Type B pancreatic cell (in vitro differentiated cells): ENCODE measurements around the gene LINGO1. TPM values are rescaled to one million over a fixed set of nuclear protein-coding genes. Genes with fewer than 3 reads are reported as not detected.

Experiments
- DNase-seq: peaks from one replicate; pipeline ENCODE4 v3.0.0; 2021; ENCODE audit warnings: mixed read lengths; ENCODE audit not compliant: unreplicated experiment; ENCODE audit errors: extremely low spot score
- H3K27ac Mint-ChIP-seq: 2 replicates; pipeline ENCODE4 v1.8.0; 2021; ENCODE audit warnings: mild to moderate bottlenecking, mixed read lengths
- H3K27me3 Mint-ChIP-seq: 2 replicates; pipeline ENCODE4 v1.8.0; 2021; ENCODE audit warnings: mixed read lengths
- H3K36me3 Mint-ChIP-seq: 2 replicates; pipeline ENCODE4 v1.8.0; 2021; ENCODE audit warnings: mixed read lengths
- H3K4me1 Mint-ChIP-seq: one replicate; pipeline ENCODE4 v1.8.0; 2021; ENCODE audit warnings: mixed read lengths; ENCODE audit not compliant: unreplicated experiment
- H3K4me3 Mint-ChIP-seq: 2 replicates; pipeline ENCODE4 v1.8.0; 2021; ENCODE audit warnings: mild to moderate bottlenecking, mixed read lengths
- H3K9me3 Mint-ChIP-seq: 2 replicates; pipeline ENCODE4 v1.8.0; 2021; ENCODE audit warnings: mixed read lengths
- total RNA-seq: library from RNA; stranded (reverse); gene quantifications from 2 replicates; pipeline ENCODE4 v1.2.1, GENCODE V29; 2021; ENCODE audit warnings: low replicate concordance
- TF ChIP-seq, protein P1 (sequence below): fragments of 200-600 bp; sonication (generic); conservative IDR thresholded peaks from 2 replicates; pipeline ENCODE4 v1.5.0; 2021; ENCODE audit warnings: antibody characterized with exemption, mild to moderate bottlenecking

The LINGO1 gene
- total RNA-seq, 1 donor from 2014 or later: 19.6 TPM

DNA sequence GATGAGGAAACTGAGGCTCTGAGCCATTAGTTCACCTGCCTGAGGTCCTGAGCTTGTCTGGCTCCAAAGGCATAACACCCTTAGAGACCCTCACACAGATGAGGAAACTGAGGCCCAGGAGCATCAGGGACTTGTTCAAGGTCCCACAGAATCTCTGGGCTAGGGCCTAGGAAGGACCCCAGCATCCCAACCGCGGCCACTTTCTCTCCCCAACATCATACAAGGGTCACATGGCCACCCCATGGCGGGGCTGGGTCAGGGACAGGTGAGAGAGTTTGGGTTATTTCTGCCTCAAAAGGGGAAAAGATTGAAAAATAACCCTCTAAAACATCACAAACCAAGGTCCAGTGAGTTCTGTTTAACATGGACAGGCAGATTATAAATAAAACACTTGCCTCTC lies 6.7 kb downstream of the LINGO1 start:
- Mint-ChIP-seq H3K4me1 (peaks cover 40% of the 10 kb centered on the region), H3K9me3 (no peaks in the 10 kb centered on the region), H3K36me3 (no peaks in the 10 kb centered on the region), H3K4me3 (no peak overlapping the region), H3K27me3 (peaks cover 10% of the 10 kb centered on the region), H3K27ac (no peak overlapping the region)
- TF ChIP-seq, protein P1, sequence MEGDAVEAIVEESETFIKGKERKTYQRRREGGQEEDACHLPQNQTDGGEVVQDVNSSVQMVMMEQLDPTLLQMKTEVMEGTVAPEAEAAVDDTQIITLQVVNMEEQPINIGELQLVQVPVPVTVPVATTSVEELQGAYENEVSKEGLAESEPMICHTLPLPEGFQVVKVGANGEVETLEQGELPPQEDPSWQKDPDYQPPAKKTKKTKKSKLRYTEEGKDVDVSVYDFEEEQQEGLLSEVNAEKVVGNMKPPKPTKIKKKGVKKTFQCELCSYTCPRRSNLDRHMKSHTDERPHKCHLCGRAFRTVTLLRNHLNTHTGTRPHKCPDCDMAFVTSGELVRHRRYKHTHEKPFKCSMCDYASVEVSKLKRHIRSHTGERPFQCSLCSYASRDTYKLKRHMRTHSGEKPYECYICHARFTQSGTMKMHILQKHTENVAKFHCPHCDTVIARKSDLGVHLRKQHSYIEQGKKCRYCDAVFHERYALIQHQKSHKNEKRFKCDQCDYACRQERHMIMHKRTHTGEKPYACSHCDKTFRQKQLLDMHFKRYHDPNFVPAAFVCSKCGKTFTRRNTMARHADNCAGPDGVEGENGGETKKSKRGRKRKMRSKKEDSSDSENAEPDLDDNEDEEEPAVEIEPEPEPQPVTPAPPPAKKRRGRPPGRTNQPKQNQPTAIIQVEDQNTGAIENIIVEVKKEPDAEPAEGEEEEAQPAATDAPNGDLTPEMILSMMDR: no peak
- DNase-seq: no peak

DNA sequence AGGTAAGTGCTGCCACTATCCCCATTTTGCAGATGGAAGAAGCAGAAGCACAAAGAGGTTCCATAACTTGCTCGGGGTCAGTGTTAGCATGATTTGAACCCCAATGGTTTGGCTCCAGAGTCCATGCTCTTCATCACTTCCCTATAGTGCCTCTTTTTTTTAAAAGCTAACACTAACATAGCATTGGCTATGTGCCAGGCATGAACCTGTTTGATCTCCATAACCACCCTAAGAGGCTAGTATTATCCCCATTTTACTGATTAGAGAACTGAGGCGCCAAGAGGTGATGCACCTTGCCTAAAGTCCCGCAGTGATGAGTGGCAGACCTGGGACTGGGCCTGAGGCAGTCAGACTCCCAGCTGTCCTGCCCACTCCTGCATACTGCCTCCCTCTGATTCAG lies 7.3 kb downstream of the LINGO1 start:
- H3K27ac Mint-ChIP-seq: no peak overlapping the region
- H3K27me3 Mint-ChIP-seq: peaks cover 8% of the 10 kb centered on the region
- H3K4me3 Mint-ChIP-seq: no peak overlapping the region
- no peaks in the 10 kb centered on the region for H3K36me3 Mint-ChIP-seq
- no peaks in the 10 kb centered on the region for H3K9me3 Mint-ChIP-seq
- peaks cover 40% of the 10 kb centered on the region for H3K4me1 Mint-ChIP-seq
- DNase-seq: no peak
- TF ChIP-seq, protein P1: no peak

DNA sequence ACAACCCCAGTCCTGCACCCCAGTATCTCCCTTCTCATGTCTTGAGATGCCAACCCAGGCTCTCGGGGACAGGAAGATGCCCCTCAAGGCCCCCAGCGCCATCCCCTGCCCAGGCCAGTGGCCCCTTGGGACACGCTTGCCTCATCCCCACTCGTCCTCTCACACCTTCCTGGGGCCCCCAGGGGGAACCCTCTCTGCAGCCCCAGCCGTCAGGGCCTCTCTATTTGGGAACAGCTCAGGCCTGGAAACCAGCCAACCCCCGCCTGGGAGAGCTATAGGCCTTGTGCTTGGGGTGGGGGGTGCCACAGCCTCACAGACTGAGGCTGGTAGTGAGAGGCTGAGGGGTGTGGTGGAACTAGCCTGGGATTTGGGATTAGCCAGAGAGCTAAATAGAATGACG lies 7.8 kb downstream of the LINGO1 start:
- Mint-ChIP-seq H3K9me3 (no peaks in the 10 kb centered on the region), H3K4me3 (no peak overlapping the region), H3K4me1 (peaks cover 40% of the 10 kb centered on the region), H3K27ac (no peak overlapping the region), H3K36me3 (no peaks in the 10 kb centered on the region), H3K27me3 (peaks cover 5% of the 10 kb centered on the region)
- no peak for DNase-seq
- TF ChIP-seq, protein P1: no peak

DNA sequence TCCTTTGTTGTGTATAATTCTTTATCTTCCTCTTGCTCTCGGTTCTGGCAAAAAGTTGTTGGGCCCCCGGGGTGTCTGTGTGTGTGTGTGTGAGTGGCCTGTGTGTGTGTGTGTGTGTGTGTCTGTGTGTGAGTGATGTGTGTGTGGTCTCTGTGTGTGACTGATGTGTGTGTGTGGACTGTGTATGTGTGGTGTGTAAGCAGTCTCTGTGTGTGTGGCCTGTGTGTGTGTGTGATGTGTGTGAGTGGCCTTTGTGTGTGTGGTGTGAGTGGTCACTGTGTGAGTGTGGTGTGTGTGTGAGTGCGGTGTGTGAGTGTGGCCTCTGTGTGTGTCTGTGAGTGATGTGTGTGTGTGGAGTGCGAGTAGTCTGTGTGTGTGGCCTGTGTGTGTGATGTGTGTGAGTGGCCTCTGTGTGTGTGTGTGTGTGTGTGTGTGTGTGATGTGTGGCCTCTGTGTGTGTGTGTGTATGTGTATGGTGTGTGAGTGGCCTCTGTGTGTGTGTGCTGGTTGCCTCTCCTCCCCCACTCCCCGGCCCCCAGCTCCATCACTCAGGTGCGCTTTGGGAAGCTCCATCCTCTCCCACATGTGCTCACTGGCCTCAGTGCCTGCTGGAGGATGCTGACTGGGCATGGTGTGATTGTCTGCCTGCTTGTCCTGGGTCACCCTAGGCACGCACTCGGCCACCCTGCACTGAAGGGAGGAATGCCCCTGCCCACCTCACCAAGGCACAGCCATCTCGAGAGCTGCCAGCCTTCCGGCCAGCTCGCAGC lies 8.8 kb downstream of the LINGO1 start:
- Mint-ChIP-seq H3K27ac (peak overlapping the region; percentile 33), H3K27me3 (no peaks in the 10 kb centered on the region), H3K4me1 (peaks cover 30% of the 10 kb centered on the region), H3K9me3 (no peaks in the 10 kb centered on the region), H3K36me3 (no peaks in the 10 kb centered on the region), H3K4me3 (no peak overlapping the region)
- no peak for DNase-seq
- TF ChIP-seq, protein P1: no peak

DNA sequence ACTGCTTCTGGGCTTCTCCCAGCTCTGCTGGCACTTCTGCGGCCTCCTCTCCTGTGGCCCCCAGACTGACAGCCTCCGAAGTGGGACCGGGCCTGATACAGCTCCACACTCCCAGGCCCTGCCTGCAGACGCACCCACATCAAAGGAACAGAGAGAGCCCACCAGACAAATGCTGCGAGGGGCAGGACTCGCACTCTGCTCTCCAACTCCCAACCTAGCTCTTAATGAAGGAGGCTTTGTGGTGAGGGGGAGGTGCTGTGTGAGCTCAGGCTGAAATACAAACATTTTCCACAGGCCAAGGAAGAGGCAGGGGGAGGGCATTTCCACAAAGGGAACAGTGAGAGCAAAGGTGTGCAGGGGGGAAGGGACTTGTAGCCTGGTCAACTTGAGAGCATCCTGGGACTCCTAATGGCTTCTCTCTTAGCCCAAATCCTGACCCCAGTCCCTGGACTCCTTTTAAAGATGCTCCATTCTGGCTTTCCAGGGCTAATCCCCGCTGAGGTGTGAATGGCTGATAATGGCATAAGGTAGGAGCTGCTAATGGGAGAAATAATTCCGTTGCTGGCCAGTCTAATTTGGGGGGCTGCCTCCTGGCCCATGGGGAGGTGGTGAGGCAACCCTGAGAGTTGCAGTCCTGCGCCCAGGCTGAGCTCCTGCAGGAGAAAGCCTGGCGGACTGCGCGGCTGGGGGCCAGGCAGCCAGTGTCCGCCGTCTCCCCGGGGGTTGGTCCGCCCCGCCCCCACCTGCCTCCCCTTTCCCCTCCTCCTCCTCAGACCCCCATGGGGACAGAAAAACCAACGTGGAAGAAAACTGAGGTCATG lies 9.6 kb downstream of the LINGO1 start:
- Mint-ChIP-seq H3K4me1 (peaks cover 29% of the 10 kb centered on the region), H3K36me3 (no peaks in the 10 kb centered on the region), H3K27me3 (no peaks in the 10 kb centered on the region), H3K4me3 (peak overlapping the region; percentile 69), H3K27ac (peak overlapping the region; percentile 70), H3K9me3 (no peaks in the 10 kb centered on the region)
- no peak for DNase-seq
- TF ChIP-seq, protein P1: no peak
